ENCODE data around the gene SLC35B1. TPM values are rescaled to one million over a fixed set of nuclear protein-coding genes. Genes with fewer than 3 reads are reported as not detected.

The SLC35B1 gene
- total and polyA plus RNA-seq, 10 of the 15 experiments (the other 5 are each of a cell fraction or from before 2014, with no cell fraction given): 40.0 to 113 (median 51.6) TPM

DNA sequence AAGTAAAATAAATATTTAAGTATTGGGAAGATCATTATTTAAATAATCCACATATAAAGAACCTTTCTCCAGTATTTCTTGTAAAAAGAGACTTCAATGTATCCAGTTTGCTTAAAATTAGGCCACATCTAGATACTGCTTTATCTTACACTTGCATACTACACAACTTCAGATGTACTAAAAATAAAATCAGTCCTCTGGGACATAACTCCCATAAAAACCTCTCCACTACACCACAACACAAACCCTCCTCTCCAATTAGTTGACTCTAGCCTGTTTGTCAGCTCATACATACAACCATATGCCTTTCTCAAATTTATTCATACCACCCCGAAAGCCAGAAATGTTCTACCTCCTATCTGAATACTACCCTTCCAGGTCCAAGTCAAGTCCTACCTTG is 51.5 kb downstream of the SLC35B1 start (continued):
- TF ChIP-seq, protein P1, sequence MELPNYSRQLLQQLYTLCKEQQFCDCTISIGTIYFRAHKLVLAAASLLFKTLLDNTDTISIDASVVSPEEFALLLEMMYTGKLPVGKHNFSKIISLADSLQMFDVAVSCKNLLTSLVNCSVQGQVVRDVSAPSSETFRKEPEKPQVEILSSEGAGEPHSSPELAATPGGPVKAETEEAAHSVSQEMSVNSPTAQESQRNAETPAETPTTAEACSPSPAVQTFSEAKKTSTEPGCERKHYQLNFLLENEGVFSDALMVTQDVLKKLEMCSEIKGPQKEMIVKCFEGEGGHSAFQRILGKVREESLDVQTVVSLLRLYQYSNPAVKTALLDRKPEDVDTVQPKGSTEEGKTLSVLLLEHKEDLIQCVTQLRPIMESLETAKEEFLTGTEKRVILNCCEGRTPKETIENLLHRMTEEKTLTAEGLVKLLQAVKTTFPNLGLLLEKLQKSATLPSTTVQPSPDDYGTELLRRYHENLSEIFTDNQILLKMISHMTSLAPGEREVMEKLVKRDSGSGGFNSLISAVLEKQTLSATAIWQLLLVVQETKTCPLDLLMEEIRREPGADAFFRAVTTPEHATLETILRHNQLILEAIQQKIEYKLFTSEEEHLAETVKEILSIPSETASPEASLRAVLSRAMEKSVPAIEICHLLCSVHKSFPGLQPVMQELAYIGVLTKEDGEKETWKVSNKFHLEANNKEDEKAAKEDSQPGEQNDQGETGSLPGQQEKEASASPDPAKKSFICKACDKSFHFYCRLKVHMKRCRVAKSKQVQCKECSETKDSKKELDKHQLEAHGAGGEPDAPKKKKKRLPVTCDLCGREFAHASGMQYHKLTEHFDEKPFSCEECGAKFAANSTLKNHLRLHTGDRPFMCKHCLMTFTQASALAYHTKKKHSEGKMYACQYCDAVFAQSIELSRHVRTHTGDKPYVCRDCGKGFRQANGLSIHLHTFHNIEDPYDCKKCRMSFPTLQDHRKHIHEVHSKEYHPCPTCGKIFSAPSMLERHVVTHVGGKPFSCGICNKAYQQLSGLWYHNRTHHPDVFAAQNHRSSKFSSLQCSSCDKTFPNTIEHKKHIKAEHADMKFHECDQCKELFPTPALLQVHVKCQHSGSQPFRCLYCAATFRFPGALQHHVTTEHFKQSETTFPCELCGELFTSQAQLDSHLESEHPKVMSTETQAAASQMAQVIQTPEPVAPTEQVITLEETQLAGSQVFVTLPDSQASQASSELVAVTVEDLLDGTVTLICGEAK (IDR thresholded peaks at IDR 0.05; ENCODE audit: borderline replicate concordance): no peak
- no peak for TF ChIP-seq KDM1A (IDR thresholded peaks at IDR 0.05; ENCODE audit: borderline replicate concordance)

Other genes starting within 250 kb of the SLC35B1 start
- gene NGFR, start 212.7 kb downstream of the SLC35B1 start, total RNA-seq (2014; rRNA removed): 0.11 TPM in 2 replicates
- gene NGFR, start 212.7 kb downstream of the SLC35B1 start, total RNA-seq (2014; rRNA removed; fragmentation: Illumina TruSeq; extraction: Trizol): 0.05 and 0.09 TPM in 2 replicates
- gene NGFR, start 212.7 kb downstream of the SLC35B1 start, total RNA-seq (2021): 0.08 and 0.21 TPM in 2 replicates
- gene NGFR, start 212.7 kb downstream of the SLC35B1 start, polyA plus RNA-seq (2011; rRNA removed): 0.07 TPM in 1 of 2 replicates, not detected in the other
- gene NGFR, start 212.7 kb downstream of the SLC35B1 start, polyA plus RNA-seq (2014; fragmentation: Illumina TruSeq; extraction: Trizol): 0.07 and 0.10 TPM in 2 replicates
- gene NGFR, start 212.7 kb downstream of the SLC35B1 start, polyA plus RNA-seq (2014; fragmentation: Nextera tagmentation; extraction: Ambion mirVana): under 1 TPM in 1 of 2 experiments, not detected in 1; 0.05 TPM
- 0.09 and 0.15 TPM in 2 replicates for gene NGFR, start 212.7 kb downstream of the SLC35B1 start, polyA plus RNA-seq (2014; rRNA removed)
- gene NGFR, start 212.7 kb downstream of the SLC35B1 start, polyA plus RNA-seq (2016; fragmentation: Nextera tagmentation; extraction: Ambion mirVana): under 1 TPM; 0.05 to 0.28 TPM
- gene NXPH3, start 132.1 kb downstream of the SLC35B1 start, total RNA-seq (2014; rRNA removed): under 0.01 and 0.34 TPM in 2 replicates
- 0.05 and 0.13 TPM in 2 replicates for gene NXPH3, start 132.1 kb downstream of the SLC35B1 start, total RNA-seq (2014; rRNA removed; fragmentation: Illumina TruSeq; extraction: Trizol)
- 0.11 and 0.13 TPM in 2 replicates for gene NXPH3, start 132.1 kb downstream of the SLC35B1 start, total RNA-seq (2021)
- gene NXPH3, start 132.1 kb downstream of the SLC35B1 start, polyA plus RNA-seq (2011; rRNA removed): 0.17 and 0.35 TPM in 2 replicates
- 0.10 and 0.12 TPM in 2 replicates for gene NXPH3, start 132.1 kb downstream of the SLC35B1 start, polyA plus RNA-seq (2014; fragmentation: Illumina TruSeq; extraction: Trizol)
- gene NXPH3, start 132.1 kb downstream of the SLC35B1 start, polyA plus RNA-seq (2014; fragmentation: Nextera tagmentation; extraction: Ambion mirVana): not detected
- 0.09 and 0.19 TPM in 2 replicates for gene NXPH3, start 132.1 kb downstream of the SLC35B1 start, polyA plus RNA-seq (2014; rRNA removed)
- under 1 TPM; 0.08 to 0.12 TPM for gene NXPH3, start 132.1 kb downstream of the SLC35B1 start, polyA plus RNA-seq (2016; fragmentation: Nextera tagmentation; extraction: Ambion mirVana)
- 56.7 and 64.0 TPM in 2 replicates for gene SPOP, start 29.9 kb downstream of the SLC35B1 start, total RNA-seq (2014; rRNA removed)
- 39.5 and 39.9 TPM in 2 replicates for gene SPOP, start 29.9 kb downstream of the SLC35B1 start, total RNA-seq (2014; rRNA removed; fragmentation: Illumina TruSeq; extraction: Trizol)
- gene SPOP, start 29.9 kb downstream of the SLC35B1 start, total RNA-seq (2021): 45.8 and 50.1 TPM in 2 replicates
- gene SPOP, start 29.9 kb downstream of the SLC35B1 start, polyA plus RNA-seq (2011; rRNA removed): 55.8 and 80.4 TPM in 2 replicates
- gene SPOP, start 29.9 kb downstream of the SLC35B1 start, polyA plus RNA-seq (2014; fragmentation: Illumina TruSeq; extraction: Trizol): 41.6 and 45.4 TPM in 2 replicates
- 10 to 100 TPM; 35.1 to 39.0 TPM for gene SPOP, start 29.9 kb downstream of the SLC35B1 start, polyA plus RNA-seq (2014; fragmentation: Nextera tagmentation; extraction: Ambion mirVana)
- gene SPOP, start 29.9 kb downstream of the SLC35B1 start, polyA plus RNA-seq (2014; rRNA removed): 34.5 and 43.7 TPM in 2 replicates
- 10 to 100 TPM; 65.9 to 76.3 TPM for gene SPOP, start 29.9 kb downstream of the SLC35B1 start, polyA plus RNA-seq (2016; fragmentation: Nextera tagmentation; extraction: Ambion mirVana)
- 16.8 and 21.3 TPM in 2 replicates for gene FAM117A, start 56.2 kb upstream of the SLC35B1 start, total RNA-seq (2014; rRNA removed)
- gene FAM117A, start 56.2 kb upstream of the SLC35B1 start, total RNA-seq (2014; rRNA removed; fragmentation: Illumina TruSeq; extraction: Trizol): 10.9 and 11.9 TPM in 2 replicates
- 21.2 and 24.8 TPM in 2 replicates for gene FAM117A, start 56.2 kb upstream of the SLC35B1 start, total RNA-seq (2021)
- gene FAM117A, start 56.2 kb upstream of the SLC35B1 start, polyA plus RNA-seq (2011; rRNA removed): 9.3 and 17.5 TPM in 2 replicates
- 15.4 and 24.6 TPM in 2 replicates for gene FAM117A, start 56.2 kb upstream of the SLC35B1 start, polyA plus RNA-seq (2014; fragmentation: Illumina TruSeq; extraction: Trizol)
- gene FAM117A, start 56.2 kb upstream of the SLC35B1 start, polyA plus RNA-seq (2014; fragmentation: Nextera tagmentation; extraction: Ambion mirVana): 1 to 10 TPM; 2.1 to 3.3 TPM
- gene FAM117A, start 56.2 kb upstream of the SLC35B1 start, polyA plus RNA-seq (2014; rRNA removed): 24.5 and 25.8 TPM in 2 replicates
- 10 to 100 TPM; 18.7 to 29.6 TPM for gene FAM117A, start 56.2 kb upstream of the SLC35B1 start, polyA plus RNA-seq (2016; fragmentation: Nextera tagmentation; extraction: Ambion mirVana)
- 19.5 and 26.1 TPM in 2 replicates for gene KAT7, start 80.7 kb upstream of the SLC35B1 start, total RNA-seq (2014; rRNA removed)
- 26.1 and 28.4 TPM in 2 replicates for gene KAT7, start 80.7 kb upstream of the SLC35B1 start, total RNA-seq (2014; rRNA removed; fragmentation: Illumina TruSeq; extraction: Trizol)
- gene KAT7, start 80.7 kb upstream of the SLC35B1 start, total RNA-seq (2021): 40.1 and 45.8 TPM in 2 replicates
- gene KAT7, start 80.7 kb upstream of the SLC35B1 start, polyA plus RNA-seq (2011; rRNA removed): 20.5 and 24.2 TPM in 2 replicates
- gene KAT7, start 80.7 kb upstream of the SLC35B1 start, polyA plus RNA-seq (2014; fragmentation: Illumina TruSeq; extraction: Trizol): 30.6 and 40.2 TPM in 2 replicates
- 1 to 10 TPM; 6.6 to 8.7 TPM for gene KAT7, start 80.7 kb upstream of the SLC35B1 start, polyA plus RNA-seq (2014; fragmentation: Nextera tagmentation; extraction: Ambion mirVana)
- 15.9 and 19.9 TPM in 2 replicates for gene KAT7, start 80.7 kb upstream of the SLC35B1 start, polyA plus RNA-seq (2014; rRNA removed)
- gene KAT7, start 80.7 kb upstream of the SLC35B1 start, polyA plus RNA-seq (2016; fragmentation: Nextera tagmentation; extraction: Ambion mirVana): 10 to 100 TPM; 41.2 to 44.5 TPM
- not detected in 2 replicates for gene TAC4, start 140.1 kb upstream of the SLC35B1 start, total RNA-seq (2014; rRNA removed)
- gene TAC4, start 140.1 kb upstream of the SLC35B1 start, total RNA-seq (2014; rRNA removed; fragmentation: Illumina TruSeq; extraction: Trizol): not detected in 2 replicates
- not detected in 2 replicates for gene TAC4, start 140.1 kb upstream of the SLC35B1 start, total RNA-seq (2021)
- not detected in 2 replicates for gene TAC4, start 140.1 kb upstream of the SLC35B1 start, polyA plus RNA-seq (2011; rRNA removed)
- not detected in 2 replicates for gene TAC4, start 140.1 kb upstream of the SLC35B1 start, polyA plus RNA-seq (2014; fragmentation: Illumina TruSeq; extraction: Trizol)
- gene TAC4, start 140.1 kb upstream of the SLC35B1 start, polyA plus RNA-seq (2014; fragmentation: Nextera tagmentation; extraction: Ambion mirVana): not detected
- not detected in 2 replicates for gene TAC4, start 140.1 kb upstream of the SLC35B1 start, polyA plus RNA-seq (2014; rRNA removed)
- not detected for gene TAC4, start 140.1 kb upstream of the SLC35B1 start, polyA plus RNA-seq (2016; fragmentation: Nextera tagmentation; extraction: Ambion mirVana)